Epithelial cell of proximal tubule (primary cell): ENCODE data around the gene TTL. TPM values are rescaled to one million over a fixed set of nuclear protein-coding genes. Genes with fewer than 3 reads are reported as not detected.
"Not testable (repeated sequence)": the region's sequence is repeated elsewhere in the genome, so short reads cannot be mapped to it uniquely, and the experiment has no call there.

Experiments
- DNase-seq: peaks from one replicate; pipeline ENCODE4 v3.0.0-alpha.2; 2011; ENCODE audit warnings: low read depth
- H3K4me3 ChIP-seq: 2 replicates; pipeline ENCODE4 v1.5.1; 2011; ENCODE audit warnings: low read depth, mild to moderate bottlenecking, low read length
- CTCF ChIP-seq: conservative IDR thresholded peaks from 2 replicates; pipeline ENCODE4 v1.5.1; 2012; ENCODE audit warnings: low read depth, mild to moderate bottlenecking, low read length
- total RNA-seq: library from RNA; depleted of rRNA; stranded (reverse); fragments of >200 nt; gene quantifications from 2 replicates; pipeline ENCODE4 v1.2.3, GENCODE V29; 2015

Gene TTL
- total RNA-seq, 1 donor from 2014 or later: 42.3 TPM

- TF ChIP-seq CTCF: no peak
- DNase-seq: no peak
These were observed 61.2 kb downstream of the TTL start for GRCh38 chr2:112542984-112543661.

GRCh38 chr2:112547333-112547732 lies 65.4 kb downstream of the TTL start:
- H3K4me3 ChIP-seq: no peak overlapping the region
- DNase-seq: peak; percentile 96
- no peak for TF ChIP-seq CTCF

More at GRCh38 chr2:112542984-112543661, 61.2 kb downstream of the TTL start:
- H3K4me3 ChIP-seq: peak overlapping the region; percentile 90

- DNase-seq: no peak
- TF ChIP-seq CTCF: no peak
- H3K4me3 ChIP-seq: no peak overlapping the region
These were observed 67.0 kb downstream of the TTL start for GRCh38 chr2:112548980-112549379.

GRCh38 chr2:112566104-112566503 lies 84.1 kb downstream of the TTL start:
- no peak for TF ChIP-seq CTCF
- DNase-seq: no peak
- no peak overlapping the region for H3K4me3 ChIP-seq

- DNase-seq, H3K4me3 ChIP-seq: not testable (repeated sequence)
These were observed 84.6 kb downstream of the TTL start for GRCh38 chr2:112566508-112566907.

GRCh38 chr2:112572005-112572404 lies 90.0 kb downstream of the TTL start:
- TF ChIP-seq CTCF: no peak
- DNase-seq: no peak
- H3K4me3 ChIP-seq: no peak overlapping the region

GRCh38 chr2:112577756-112578155 lies 95.8 kb downstream of the TTL start:
- no peak for DNase-seq
- peak; percentile 29 for TF ChIP-seq CTCF
- no peak overlapping the region for H3K4me3 ChIP-seq

- TF ChIP-seq CTCF: peak; percentile 6
- H3K4me3 ChIP-seq: no peak overlapping the region
- DNase-seq: peak; percentile 90
These were observed 97.3 kb downstream of the TTL start for GRCh38 chr2:112579241-112579640.
